ELF-1 (cell line): ENCODE data around the gene NOTO.
"Not testable (repeated sequence)": the region's sequence is repeated elsewhere in the genome, so short reads cannot be mapped to it uniquely, and the experiment has no call there.

Experiments used
- DNase-seq: peaks from one replicate; pipeline ENCODE4 v3.0.0-alpha.2; 2016; ENCODE audit warnings: low read depth, low spot score

NOTO gene

DNA sequence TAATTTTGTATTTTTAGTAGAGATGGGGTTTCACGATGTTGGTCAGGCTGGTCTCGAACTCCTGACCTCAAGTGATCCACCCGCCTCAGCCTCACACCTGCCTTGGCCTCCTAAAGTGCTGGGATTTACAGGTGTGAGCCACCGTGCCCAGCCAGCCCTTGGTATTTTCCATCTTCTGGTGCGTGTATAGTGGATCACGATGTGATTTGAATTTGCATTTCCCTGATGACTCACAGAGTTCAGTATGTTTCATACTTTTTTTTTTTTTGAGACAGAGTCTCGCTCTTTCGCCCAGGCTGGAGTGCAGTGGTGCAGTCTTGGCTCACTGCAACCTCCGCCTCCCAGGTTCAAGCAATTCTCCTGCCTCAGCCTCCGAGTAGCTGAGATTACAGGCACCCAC lies 2.1 kb upstream of the NOTO start:
- not testable (repeated sequence) for DNase-seq

DNA sequence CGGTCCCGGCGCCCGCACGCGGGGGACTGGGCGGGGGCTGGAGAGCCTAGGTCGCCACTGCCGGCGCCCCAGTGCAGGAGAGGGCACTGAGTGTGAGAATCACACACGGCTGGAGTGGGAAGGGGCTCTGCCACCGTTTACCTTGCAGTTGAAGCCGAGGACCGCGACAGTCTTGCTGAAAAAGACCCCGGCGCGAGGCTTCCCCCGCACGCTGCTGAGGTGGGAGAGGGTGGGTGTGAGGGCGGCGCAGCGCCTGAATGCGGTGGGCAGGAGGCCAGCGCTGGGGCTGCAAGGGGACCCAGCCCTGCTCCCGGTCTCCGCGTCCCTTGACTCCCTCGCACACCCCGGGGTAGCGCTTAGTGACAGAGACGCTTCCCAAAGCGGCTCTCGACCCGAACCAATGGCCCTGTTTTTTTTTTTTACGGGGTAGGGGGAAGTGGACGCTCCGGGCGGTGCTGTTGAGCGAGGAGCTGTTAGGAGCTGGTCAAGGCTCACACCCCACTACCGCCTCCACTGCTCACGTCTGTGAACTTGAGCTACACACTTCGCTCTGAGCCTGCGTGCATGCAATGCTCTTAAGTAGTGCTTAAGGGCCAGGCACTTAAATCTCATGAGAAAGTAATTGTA lies 794 bp downstream of the NOTO start:
- DNase-seq, result peak; percentile 58

DNA sequence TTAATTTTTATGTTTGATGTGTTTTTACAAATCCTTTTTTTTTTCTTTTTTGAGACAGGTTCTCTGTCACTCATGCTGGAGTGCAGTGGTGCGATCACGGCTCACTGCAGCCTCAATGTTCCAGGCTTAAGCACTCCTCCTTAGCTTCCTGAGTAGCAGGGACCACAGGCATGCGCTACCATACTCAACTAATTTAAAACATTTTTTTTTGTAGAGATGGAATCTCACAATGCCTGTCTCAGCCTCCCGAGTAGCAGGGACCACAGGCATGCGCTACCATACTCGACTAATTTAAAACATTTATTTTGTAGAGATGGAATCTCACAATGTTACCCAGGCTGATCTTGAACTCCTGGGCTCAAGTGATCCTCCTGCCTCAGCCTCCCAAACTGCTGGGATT lies 3.2 kb downstream of the NOTO start:
- DNase-seq, result no peak

DNA sequence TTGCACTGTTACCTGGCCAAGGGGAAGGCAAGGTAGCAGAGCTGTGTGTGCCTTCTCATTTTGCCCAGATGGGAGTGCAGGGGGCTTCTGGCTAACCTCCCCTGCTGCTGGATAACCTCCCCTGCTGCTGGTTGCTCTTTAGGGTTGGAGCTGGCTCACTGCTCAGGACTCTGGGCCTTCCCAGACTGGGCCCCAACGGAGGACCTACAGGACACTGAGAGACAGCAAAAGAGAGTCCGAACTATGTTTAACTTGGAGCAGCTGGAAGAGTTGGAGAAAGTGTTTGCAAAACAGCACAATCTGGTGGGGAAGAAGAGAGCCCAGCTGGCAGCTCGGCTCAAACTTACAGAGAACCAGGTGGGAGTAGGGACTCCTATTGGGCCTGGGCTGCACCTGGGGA lies 5.9 kb downstream of the NOTO start:
- no peak for DNase-seq

DNA sequence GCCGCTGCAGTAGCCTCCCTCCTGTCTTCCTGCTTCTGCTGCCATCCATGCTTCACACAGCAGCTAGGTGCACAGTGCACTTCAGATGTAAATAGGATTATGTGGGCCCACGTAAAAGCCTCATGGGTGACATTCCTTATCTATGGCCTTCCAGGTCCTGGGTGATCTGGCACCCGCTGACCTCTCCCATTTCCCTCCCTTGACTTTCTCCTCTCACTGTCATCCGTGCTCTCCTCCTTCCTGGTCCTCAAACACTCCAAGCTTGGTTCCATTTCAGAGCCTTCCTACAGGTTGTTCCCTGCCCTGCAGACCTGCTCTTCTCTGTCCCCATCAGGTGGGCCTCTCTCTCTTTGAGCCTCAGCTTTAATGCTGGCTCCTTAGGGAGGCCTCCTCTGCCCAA lies 7.6 kb downstream of the NOTO start:
- no peak for DNase-seq

DNA sequence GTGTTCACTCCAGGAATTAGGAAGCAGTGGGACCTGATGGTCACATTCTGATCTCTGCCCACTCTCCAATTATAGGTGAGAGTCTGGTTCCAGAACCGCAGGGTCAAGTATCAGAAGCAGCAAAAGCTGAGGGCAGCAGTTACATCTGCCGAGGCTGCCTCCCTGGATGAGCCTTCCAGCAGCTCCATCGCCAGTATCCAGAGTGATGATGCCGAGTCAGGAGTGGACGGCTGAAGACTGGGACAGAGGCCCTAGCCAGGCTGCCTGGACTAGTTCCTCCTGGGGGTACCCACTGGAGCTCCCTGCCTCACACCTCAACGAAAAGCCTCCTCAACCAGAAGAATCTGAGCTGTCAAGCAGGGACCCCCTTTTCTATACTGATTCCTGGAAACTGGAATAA lies 8.3 kb downstream of the NOTO start:
- no peak for DNase-seq

DNA sequence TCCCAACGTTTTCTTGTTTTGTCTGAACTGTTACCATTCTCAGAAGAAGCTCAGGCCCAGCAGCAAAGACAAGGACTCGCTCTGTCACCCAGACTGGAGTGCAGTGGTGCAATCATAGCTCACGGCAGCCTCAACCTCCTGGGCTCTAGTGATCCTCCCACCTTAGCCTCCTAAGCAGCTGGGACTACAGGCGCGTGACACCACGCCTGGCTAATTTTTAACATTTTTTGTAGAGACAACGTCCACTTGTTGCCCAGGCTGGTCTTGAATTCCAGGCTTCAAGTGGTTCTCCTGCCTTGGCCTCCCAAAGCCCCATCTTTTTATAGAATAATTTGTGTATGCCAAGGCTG lies 9.7 kb downstream of the NOTO start:
- DNase-seq, result no peak

DNA sequence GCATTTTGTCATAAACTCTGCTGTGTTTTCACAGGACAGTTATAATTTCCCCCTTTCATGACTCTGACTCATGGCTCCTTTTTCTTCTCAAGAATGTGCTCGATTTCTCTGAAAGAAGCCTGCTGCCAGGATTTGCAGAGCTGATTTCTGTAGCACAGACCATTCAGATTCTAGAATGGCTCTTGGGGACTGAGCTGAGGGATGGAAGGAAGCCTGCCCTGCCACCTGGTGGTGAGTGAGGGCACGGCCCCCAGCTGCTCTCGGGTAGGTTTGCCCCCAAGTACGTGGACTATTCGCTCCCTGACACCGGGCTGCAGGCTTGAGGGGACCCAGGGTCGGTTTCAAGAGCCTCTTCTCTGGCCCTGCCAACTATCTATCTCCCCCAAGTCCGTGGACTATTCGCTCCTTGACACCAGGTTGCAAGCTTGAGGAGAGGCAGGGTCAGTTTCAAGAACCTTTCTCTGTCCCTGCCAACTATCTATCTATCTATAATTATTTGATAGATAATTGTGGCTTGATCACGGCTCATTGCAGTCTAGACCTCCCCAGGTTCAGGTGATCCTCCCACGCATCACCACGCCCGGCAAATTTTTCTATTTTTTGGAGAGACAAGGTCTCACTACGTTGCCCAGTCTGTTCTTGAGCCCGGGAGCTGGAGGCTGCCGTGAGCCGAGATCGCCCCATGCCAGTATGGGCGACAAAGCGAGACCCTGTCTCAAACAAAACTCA lies 10.2 kb downstream of the NOTO start:
- DNase-seq, result peak; percentile 91

DNA sequence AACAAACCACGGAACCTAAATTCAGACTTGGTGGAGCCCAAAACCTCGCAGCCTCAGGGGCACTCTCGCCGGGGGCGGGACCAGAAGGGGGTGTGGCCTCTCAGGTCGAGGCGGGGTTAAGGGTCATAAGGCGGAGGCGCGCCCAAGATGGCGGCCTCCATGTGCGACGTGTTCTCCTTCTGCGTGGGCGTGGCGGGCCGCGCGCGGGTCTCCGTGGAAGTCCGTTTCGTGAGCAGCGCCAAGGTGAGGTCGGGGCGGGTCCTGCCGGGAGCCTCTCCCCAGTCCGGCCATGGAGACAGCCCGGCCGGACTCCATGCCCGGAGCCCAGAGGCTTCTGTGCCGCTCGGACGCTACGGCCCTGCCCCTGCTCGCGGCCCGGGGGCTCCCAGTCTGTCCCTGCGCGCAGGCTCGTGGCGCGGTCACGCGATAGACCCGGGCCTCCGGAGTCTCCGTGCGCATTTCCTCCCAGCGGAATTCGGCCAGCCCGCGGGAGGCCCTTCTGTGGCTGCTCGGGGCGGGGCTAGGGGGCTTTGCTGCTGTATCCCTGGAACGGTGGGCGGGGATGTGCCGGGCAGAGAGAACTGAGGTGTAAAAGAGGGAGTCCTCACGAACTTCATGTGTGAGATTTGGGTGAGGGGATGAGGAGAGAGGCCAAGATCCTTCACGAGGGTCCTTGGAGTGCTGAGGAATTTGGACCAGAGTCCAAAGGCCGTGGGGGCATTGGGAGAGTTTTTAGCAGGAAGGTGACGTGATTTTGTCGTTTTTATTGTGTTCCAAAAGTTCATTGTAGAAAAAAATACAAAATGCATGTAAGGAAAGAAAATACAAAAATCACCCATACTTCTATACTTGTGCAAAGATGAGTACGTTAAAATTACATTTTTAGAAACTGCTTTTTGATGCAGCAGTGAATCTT lies 12.0 kb downstream of the NOTO start, which contains the start of gene SMYD5:
SMYD5 (plus strand) TSS at position 126 of the 916 bp plus-strand sequence; CDS start at position 148, 22 bp downstream.
- peak; percentile 90 for DNase-seq

DNA sequence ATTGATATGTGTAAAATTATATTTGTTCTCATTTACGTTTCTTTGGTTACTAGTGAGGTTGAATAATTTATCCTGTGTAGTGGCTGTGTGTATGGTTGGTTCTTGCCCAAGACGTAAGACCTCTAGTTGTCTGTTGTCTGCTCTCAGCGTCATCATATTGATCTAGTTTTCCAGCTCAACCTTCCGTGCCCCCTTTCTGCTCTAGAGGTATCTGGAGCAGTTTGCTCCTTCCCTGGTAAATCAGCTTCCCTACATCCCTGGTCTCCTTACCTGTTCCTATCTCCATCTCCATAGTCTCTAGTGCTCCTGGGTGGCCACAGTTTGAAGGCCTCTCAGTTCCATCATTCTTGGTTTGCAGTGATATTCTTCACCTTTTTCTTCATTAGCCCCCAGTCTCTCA lies 12.9 kb downstream of the NOTO start:
- no peak for DNase-seq

DNA sequence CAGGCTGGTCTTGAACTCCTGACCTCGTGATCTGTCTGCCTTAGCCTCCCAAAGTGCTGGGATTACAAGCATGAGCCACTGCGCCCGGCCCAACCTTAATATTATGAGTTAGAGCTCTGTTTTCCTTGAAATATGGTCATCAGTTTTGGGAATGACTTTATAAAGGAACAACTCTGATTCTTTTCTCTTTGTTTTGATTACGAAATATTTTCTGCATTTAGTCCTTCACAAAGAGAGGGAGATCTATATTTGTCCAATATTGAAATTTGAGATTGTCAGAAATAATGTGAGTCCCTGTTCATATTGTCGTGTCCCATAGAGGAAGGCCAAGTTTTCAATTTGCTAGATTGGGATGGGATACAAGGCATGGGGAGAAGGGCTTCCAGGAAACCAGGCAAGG lies 14.8 kb downstream of the NOTO start:
- DNase-seq, result no peak

DNA sequence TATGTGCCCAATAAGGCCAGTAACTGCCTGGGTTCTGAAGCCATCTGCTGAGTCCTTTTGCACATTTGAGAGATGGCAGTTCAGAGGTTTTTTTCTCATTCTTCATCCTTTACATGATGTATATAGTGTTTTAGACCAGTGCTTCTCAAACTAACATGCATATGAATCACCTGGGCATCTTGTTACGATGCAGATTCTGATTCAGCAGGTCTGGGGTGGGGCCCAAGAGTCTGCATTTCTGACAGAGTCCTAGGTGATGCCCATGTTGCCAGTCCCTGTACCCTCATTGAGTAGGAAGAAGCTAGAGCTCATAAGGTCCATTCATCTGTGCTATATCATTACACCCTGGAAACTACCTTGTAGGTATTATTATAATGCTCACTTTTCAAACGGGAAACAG lies 15.5 kb downstream of the NOTO start:
- no peak for DNase-seq

DNA sequence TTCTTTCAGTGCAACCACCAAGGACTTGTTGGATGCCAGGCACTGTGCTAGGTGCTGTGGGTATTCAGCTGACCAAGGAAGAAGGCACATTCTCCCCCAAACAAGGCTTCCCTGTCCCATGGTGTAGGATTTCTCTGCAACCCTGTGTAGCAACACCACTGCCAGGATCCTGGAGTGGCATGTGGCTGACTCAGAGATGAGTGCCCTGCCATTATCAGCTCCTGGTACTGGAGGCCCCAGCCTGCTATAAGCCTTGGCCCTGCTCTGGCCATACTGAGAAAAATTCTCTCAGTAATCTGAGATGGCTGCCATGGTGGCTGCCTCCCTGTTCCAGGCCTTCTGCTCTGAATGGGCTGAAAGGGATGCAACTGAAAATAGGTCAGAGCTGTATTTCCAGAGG lies 15.9 kb downstream of the NOTO start:
- no peak for DNase-seq

DNA sequence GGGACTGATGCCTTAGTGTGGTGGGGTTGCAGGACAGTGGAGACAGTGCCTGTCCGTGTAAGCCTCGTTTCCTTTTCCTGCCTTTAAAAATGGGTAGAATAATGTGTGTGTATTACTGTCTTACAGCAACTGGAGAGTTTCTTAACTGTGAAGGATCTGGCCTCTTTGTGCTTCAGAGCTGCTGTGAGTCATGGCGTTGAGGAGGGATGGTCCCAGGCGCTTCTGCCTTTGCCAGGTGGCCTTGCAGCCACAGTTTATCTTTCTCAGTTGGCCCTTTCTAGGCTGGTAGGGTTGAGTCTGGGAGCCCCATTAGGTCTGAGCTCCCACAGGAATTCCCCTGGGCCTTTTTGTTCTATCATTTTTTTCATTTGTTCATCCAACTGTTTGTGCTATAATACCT lies 21.4 kb downstream of the NOTO start:
- no peak for DNase-seq

DNA sequence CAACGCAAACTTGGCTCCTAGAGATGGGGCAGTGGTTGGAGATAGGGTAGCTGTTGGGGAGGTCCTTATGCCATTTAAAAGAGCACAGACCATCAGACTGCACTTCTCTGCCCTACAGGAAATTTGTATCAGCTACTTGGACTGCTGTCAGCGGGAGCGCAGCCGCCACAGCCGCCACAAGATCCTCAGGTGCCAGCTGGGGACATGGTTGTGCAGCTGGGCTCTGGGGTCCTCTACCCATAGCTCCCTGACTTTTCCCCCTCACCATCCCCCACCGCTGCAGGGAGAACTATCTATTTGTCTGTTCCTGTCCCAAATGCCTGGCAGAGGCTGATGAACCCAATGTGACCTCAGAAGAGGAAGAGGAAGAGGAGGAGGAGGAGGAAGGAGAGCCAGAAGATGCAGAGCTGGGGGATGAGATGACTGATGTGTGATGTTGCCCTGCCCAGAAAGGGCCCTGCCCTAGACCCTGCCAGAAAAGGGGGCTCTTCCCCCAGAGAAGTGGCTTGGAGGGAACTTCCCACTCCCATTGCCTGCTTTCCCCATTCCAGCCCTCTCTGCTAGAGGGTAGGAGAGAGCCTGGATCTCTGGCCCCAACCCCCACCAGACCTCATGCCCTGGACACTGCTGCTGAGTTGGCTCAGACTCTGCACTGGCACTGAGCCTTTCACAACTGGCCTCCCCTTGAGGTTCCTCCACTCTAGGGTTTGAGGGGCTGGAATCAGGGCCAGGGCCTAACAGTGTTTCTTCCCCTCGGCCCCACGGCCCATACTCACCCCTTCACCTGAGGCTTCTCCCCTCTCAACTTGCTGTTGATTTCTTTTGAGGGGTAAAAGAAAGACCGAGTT lies 23.4 kb downstream of the NOTO start:
- DNase-seq, result no peak

DNA sequence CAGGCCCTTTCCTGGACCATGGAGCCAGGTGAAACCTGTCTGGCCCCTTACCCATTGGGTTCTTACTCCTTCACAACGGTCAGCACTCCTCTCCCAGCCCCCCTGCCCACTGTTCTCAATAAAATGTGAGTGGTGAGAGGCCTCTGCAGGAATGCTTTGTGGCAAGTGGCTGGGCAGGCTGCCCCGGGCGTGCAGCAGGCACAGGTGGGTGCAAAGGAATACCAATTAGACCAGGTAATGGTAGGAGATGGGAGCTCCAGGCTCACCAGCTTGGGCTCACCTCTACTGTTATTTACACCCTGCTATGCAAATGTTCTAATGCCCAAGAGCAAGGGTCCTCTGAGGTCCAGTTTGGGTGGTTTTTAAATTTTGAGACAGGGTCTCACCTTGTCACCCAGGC lies 24.7 kb downstream of the NOTO start:
- no peak for DNase-seq

DNA sequence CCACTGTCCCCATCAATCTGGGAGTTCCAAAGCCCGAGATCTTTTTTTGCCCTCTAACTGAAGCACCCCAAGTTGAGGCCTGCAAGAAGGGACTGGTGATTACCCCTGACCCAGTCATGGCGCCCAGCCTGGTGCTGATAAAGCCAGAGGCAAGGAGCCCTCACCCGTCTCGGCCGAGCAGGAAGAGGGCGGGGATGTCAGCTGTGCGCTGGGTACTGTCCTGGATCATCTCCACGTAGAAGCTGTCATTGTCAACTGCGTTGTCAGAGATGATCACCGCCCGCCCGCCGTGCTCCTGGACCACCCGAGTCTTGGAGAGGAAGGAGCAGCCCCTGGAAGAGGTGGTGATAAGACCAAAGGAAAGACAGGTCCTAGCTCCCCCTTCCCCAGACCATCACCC lies 26.3 kb downstream of the NOTO start:
- no peak for DNase-seq

DNA sequence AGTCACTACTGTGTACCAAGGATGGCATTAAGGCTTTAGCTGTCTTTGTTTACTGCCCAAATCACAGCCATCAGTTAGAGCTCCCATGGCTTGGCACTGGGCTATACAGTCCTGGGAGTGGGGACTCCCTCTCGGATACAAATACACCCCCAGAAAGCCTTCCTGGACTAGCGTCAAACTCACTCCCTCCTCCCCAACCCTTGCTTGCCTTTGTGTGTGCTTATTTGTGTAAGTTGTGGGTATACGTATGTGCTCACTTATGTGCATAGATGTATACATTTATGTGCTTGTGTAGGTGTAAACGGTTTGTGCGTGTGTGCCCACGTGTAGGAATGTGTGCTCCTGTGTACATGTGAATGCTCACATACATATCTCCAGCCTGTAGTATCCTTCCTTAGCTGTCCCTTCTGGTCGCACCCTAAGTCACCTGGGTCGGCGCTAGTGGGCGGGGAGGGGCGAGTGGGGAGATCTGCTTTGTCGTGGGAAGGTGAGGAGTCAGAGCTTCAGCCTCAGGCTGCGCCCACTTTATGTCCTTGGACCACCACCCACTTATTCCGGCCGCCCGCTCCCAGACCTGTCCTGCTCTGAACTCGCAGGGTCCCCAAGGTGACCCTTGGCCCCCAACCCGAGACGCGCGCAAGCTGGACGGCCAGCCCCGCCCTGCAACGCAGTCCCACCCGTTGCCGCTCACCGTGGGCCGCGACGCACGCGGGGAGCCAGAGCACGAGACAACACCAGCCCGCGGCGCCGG lies 30.2 kb downstream of the NOTO start:
- no peak for DNase-seq

DNA sequence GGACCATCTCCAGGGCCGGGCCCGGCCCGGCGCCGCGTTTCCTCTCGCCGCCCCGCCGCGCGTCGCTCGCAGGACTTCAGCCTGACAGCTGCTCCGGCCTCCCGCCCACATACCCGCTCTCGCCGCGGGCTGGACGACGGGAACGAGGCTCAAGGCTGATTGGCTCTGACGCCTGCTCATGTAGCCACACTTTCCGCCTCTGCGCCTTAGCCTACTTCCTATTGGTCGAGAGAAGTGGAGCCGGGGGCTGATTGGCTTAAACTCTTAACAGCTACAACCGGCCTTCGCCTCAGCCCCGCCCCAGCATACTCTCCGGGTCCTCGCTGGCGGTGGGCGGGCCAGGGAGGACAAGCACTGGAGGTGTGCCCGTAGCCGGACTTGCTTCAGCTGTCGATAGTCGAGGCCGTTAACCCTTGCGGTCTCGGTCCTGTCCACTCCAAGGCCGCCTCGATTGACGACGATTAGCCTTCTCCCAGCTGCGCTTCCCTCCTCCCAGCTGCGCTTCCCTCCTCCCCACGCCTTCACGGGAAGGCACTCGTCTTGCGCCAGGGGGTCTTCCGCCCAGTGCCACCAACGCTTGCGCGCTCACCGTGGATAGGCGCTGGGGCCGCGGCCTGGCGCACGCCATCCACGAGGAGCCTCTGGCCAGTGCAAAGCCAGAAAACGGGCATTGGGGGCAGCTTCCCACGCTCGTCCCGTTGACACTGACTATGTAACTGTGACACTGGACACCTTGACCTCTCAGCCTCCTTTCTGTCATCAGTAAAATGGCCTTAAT lies 31.0 kb downstream of the NOTO start, which contains the start of gene PRADC1:
PRADC1 (minus strand) TSS at position 86 of the 778 bp plus-strand sequence; CDS start at position 7, 79 bp downstream.
- DNase-seq, result peak; percentile 100
